HCEC 1CT (cell line): ENCODE data around the gene SLC8B1.

ENCODE experiments used
- DNase-seq: peaks from one replicate; pipeline ENCODE4 v3.0.0-alpha.2; 2017

SLC8B1 gene

DNA sequence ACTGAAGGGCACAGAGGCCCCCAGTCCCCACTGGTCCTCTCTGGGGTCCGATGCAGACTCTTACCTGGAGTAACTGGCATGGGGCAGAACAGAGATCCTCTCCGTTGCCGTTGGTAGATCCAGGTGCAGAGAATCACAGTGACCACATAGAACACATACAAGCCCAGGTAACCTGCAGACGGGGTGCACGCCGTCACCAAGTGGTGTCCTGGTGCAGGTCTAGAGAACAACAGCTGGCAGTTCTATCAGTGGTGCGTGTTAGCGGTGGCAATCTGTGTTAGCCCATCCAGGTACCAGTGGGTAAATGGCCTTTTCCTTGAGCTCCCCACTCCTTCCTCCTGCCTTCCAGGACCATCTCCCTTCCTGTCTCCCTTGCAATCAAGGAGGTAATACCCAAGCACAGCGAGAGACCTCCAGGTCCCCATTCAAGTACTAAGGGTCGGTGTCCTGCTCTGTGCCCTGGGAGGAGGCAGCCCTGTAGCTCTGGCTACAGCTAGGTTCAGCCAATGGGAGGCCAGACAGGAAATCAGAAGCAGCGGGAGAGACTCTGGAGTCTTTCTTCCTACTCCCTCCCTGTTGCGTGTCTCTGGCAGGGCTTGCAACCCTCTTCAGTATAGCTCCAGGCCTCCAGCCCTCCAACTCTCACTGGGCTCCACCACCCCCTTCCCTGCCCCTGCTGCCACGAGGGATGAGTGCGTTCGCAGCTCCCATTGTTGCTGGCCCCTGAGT is 15.8 kb downstream of the SLC8B1 start:
- no peak for DNase-seq

DNA sequence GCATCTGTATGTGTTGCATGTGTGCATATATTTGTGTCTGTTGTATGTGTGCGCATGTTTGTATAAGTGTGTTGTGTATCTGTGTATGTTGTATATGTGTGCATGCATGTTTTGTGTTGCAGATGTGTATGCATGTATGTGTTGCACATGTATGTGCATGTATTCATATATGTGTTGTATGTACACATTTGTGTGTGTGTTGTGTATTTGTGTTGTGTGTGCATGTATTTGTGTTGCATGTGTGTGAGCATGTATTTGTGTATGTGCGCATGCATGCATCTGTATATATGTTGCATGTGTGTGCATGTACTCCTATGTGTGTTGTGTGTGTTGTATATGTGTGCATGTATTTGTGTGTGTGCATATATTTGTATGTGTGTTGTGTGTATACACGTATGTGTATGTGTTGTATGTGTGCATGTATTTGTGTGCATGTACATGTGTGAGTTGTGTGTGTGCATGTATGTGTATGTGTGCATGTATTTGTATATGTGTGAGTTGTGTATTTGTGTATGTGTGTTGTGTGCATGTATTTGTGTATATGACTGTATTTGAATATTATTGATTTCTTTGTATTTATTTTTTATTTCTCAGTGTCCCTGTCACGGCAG is 16.8 kb downstream of the SLC8B1 start:
- no peak for DNase-seq

DNA sequence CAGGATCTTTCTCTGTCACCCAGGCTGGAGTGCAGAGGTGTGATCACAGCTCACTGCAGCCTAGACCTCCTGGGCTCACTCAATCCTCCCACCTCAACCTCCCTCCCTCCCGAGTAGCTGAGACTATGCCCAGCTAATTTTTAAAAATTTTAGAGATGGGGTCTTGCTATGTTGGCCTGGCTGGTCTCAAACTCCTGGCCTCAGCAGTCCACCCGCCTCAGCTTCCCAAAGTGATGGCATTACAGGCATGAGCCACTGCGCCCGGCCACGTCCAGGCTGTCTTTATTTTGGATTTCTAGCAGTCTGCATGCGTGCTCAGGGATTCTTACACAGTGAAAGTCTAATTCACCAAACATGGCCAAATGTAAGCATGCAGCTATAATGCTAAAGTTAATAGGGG is 17.8 kb downstream of the SLC8B1 start:
- DNase-seq = no peak

DNA sequence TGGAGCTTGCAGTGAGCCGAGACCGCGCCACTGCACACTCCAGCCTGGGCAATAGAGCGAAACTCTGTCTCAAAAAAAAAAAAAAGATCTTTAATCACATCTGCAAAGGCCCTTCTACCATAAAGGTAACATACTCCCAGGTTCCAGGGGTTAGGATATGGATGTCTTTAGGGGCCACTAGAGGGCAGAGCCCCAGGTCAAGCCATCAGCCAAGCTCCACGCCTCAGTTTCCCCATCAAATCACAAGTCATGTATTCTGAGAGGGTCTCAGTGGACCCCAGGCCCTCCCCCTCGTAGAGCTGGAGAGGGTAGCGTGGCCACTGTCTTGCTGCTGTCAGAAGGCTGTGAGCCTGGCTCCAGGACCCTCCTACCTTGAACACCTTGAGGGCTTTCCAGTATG is 18.8 kb downstream of the SLC8B1 start:
- no peak for DNase-seq

DNA sequence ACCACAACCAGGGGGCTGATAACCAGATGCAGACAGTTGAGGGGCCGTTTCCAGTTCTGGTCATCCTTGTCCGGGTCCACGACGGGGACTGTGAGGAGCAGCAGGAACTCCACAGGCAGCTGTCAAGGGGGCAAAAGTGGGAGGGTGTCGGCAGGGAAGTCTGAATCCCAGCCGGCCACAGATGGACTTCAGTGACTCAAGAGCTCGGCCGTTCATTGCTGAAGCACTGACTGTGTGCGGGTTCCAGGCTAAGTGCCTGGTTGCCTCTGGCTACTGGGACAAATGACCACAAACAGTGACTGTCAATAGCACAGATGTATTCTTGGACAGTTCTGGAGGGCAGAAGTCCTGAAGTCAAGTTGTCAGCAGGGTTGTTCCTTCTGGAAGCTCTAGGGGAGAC is 19.6 kb downstream of the SLC8B1 start:
- DNase-seq = no peak

DNA sequence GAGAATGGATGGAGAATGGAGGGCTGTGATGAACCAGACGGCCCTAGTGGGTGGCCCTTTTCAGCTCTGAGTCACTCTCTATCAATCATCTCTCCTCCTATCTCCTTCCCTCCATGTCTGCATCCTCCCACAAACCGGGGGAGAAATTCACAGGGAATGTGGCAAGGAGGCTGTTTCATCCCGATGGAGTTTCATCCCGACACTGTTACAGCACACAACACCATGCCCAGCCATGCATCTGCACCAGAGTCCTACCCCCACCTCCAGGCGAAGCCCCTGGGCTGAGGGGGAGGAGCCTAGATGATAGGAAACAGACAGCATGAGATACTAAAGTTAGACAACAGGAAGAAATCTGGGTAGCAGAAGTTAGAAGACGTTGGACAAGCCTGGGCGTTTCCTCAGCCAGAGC is 20.8 kb downstream of the SLC8B1 start:
- DNase-seq = no peak

DNA sequence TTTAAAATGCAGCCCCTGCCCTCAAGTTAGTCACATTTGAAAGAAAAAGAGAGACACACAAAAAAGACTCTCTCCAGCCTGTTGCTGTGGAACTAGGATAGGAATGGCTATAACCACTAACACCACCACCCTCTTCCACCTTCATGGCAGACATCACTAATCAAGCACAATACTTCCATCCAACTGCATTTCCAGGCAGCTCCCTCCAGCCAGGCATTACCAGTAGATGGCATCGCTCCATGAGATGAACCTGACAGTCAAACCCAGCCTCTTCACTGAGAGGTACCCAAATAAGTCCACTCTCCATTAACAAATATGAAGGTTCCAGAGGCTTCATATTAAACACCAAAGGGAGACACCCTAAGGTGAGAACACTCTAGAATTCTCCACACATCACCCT is 24.4 kb downstream of the SLC8B1 start:
- DNase-seq = peak; percentile 32

DNA sequence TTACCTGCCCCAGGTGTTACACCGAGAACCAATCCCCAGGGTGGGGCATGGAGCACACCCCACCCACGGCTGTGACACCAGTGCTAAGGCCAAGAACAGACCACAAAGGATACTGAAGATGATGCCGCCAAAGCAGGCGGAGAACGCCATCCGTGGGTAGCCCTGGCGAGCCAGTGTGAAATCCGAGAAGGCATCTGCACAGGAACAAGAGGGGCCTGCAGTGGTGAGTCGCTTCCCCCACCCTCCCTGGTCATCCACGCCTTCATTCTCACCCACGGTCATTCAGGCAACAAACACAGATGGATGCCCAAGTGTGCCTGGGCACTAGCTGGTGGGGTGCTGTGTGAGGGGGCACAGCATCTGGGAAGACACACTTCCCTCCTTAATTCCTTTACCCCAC is 28.5 kb downstream of the SLC8B1 start:
- no peak for DNase-seq

DNA sequence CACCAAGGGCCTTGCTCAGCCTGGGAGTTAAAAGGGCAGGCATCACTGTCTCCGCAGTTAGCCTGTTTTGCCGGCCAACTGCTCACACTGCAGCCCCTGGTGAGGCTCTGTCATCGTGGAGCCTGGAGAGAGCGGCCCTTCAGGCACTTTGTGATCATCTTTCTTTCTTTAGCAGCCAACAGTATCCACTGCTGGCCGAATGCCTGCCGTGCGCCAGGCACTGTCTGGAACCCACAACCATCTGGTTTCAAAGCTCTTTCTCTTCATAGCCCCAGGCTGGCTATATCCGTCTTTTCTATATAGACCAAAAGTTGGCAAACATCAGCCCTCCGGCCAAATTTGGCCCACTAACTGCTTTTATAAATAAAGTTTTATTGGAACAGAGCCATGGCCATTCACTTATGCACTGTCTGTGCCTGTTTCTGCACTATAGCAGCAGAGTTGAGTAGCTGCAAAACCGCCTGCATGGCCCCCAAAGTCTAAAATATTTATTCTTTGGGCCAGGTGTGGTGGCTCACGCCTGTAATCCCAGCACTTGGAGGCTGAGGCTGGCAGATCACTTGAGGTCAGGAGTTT is 29.5 kb downstream of the SLC8B1 start:
- no peak for DNase-seq

DNA sequence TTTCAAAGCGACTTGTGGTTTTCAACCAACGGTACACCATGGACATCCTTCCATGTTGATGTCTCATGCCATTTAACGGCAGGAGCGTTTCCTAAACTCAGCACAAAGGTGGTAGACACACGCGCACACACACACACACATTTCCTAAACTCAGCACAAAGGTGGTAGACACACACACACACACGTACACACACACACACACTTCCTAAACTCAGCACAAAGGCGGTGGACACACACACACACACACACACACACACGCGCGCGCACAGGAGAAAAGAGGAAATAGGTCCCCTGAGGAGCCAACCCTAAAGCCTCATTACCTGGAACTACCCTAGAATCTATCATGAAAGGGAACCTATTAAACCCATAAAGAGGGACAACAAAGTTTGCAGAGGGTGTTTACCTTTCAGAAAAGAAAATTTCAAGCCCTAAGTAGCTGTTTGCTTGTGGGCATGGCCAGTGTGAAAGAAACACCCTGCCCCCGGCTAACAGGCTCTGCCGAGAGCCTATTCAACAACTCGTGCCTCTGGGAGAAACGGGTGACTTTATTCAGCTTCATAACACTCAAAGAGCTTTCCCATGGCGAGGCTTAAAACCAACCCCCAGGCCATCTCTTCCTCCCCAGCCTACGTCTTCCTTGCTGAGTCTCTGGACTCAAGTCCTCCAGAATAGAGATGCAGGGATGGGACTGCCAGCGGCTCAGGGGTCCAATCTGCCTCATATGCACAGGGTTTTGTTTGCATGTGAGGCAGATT is 31.8 kb downstream of the SLC8B1 start:
- DNase-seq = no peak

DNA sequence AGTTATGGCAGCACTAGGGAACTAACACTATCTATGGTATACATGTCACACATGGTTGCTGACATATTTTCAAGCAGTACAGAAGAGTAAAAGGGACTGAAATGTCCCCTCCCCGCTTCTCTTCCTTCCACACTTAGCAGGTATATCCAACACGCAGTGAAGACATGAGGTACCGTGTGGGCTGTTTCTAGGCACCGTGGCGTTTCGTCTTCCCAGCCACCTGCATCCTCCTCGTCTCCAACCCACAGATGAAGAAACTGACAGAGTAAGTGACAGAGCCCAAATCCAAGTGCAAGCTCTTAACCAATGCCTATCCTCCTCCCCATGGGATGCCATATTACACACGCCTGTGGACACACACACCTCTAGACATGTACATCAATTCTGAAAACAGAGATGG is 32.4 kb downstream of the SLC8B1 start:
- no peak for DNase-seq

DNA sequence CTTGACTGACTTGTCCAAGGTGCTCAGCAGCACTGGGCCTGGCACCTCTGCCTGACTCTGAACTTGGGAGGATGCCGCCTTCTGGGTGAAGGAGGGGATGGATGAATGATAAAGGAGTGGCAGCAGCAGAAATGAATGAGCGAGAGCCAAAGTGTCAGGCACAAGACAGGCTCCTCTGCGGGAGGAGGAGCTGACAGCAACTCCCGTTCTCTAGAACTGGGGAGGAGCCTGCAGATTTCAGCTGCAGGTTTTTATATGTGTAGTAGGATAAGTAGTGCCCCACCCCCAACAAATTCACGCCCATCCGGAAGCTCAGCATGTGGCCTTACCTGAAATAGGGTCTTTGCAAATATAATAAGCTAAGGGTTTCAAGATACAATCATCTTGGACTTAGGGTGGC is 33.1 kb downstream of the SLC8B1 start:
- no peak for DNase-seq

DNA sequence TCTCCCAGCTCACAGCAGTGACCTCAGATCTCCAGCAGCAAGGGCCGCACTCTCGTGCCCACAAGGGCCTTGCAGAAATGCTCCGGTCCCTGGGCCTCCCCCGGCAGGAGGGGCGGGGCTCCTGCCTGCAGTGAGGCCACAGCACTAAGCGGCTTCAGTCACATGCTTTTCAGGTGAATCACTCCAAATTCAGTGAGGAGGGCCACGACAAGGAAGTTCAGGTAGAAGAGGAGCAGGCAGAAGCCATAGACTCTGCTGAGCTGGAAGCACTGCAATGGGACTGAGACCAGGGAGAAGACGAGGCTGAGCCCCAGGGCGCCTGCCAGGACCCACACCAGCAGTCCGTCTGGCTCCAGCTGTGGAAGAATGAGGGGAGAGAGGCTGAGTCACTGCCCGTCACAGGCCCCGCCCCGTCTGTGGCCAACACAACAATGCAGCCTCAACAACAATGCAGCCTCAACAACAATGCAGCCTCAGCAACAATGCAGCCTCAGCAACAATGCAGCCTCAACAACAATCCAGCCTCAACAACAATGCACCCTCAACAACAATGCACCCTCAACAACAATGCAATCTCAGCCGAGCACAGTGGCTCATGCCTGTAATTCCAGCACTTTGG is 35.2 kb downstream of the SLC8B1 start:
- DNase-seq = peak; percentile 89

DNA sequence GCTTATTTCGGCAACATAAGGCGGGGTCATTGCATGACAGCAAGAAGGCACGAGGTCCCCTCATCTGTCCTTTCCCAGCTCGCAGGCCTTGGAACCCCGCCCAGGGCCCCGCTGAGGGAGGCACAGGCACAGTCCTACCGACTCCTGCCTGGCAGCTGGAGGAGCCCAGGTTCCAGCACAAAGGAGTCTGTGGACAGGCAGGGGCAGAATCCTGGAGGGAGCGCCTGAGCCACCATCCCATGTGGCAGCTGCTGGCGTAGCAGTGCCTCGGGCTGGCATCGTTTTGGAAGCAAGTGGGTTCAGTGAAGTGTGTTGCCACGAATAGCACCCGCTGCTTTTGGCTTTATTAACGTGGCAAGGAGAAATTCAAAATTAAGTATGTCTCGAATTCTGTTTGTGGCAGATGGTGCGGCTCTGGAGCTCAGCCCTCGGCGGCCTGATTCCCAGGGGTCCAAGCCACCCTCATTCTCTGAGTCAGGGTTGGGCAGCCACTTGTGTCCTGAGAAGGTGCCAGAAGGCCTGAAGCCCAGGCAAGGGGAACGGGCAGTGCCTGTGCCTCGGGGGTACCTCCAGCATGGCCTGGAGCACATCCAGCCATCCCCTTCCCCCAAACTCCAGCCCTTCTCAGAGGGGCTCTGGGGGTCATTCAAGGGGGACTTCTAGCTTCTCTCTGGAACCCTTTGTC is 35.9 kb downstream of the SLC8B1 start:
- DNase-seq = no peak

DNA sequence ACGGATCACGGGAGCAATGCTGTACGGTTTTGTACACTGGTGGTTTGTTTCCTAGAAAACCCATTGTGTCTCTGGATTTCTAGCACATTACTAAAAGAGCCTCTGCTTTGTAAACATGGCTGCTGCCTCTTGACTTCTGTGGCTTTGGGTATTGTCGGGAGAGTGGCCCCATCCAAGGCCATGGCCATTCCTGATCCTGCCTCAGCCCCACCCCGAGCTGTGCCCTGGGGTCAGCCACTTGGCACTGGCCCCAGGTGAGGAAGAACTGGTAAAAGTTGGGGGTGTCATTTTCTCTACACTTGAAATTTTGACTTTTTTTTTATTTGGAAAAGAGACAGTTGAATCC is 36.5 kb downstream of the SLC8B1 start:
- DNase-seq = no peak

DNA sequence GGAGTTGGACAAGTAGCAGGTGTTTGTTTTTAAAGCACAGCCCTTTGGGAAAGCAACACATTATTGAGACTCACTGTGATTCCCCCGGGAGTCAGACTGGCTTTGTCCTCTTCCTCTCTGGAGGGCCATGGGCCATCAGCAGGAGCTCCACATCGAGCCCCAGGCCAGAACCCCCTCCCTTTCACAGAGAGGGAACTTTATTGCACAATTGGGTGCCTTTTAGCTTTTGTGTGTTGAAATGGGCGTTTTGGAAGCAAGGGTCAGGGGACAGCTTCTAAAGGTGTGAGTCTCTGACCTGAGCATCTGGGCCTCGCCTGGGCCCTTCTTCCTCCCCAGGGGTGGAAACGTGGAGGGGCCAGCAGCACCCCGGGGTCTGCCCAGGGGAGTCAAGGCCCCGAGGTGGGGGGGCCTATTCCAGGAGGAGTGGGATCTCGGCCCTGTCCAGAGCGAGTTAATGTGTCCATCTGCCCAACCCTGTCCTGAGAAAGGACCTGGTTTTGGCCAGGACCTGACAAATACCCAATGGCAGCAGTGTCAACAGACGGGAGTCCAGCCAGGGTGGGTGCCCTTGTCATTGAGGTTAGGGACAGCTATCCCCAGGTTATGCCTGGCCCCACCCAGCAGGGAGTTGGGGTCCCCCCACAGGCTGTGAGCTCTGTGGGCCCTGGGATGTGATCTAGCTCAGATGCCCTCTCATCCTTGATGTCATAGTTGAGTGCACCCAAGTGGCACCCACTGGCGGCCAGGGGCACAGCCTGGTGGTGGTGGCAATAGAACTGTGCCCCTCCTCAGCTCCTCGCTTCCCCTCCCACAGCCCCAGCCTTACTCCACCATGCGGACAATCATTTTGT is 37.1 kb downstream of the SLC8B1 start:
- DNase-seq = no peak

DNA sequence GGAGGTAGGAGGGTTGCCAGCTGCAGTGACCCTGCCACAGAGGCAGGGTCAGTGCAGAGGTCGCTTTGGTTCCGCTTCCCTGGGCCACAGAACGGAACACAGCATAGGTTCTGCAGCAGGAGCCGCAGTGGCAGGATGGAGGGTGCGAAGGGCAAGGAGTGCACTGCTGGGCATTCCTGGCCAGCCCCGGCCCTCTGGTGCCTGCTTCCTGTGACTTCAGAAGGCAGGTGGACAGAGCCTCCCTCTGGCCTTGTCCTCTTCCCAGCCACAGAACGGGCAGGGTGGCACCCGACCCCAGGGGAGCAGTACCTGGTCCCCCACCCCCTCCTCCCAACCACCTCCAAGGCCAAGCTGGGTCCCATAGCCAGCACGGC is 37.7 kb downstream of the SLC8B1 start:
- no peak for DNase-seq

DNA sequence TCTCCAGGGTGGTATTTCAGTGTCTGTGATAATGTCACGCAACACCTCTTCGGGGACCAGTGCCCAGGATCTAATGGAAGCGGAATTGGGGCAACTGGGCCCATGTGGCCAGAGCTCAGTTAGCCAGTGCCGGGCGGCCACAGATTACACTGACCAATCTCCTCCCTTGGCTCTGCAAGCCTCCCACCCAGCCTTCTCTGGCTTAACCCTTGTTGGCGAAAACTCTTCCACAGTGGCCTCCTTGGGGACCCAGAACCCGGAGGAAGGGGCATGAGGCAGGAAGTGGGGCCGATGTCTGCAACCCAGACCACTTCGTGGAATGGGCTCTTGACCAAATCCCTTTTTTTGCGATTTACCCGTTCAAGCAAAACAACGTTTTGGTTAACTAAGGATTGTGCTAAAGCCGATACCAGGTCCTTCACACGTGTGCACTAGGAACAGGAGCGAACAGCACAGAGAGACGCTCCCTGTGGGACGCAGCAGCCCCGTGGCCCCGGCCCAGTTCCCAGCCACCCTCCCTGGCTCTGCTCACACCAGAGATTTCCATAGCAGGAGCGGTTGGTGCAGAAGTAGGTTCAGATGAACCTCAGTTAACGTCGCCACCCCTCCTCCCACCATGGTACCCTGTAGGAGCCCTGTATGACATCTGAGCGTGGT is 38.2 kb downstream of the SLC8B1 start:
- DNase-seq = no peak

DNA sequence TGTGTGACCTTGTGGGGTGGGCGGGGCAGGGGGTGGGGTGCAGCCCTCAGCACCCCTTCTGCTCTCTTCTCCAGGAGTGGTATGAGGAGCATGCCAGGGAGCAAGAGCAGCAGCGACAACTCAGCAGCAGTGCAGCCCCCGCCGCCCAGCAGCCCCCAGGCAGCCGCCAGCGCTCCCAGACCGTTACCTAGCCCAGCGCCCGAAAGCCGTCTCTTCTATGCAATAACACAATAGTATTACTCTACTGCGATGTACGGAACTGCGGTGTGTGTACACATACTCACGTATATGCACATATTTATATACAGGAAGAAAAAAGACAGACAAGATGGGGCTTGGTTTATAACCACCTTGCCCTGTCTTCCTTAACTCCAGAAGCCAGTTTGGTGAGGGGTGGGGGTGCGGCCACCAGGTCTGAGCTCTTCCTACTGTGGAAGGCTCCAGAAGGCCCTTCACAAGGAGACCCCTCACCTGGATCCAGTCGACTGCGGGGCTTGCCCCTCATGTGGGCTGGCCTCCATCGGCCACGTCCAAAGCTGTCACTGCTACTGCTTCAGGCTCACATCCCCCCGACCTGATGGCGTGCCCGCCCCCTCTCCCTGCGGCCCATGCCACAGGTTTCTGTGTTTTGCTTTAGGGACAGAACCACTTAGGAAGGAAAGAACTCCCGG is 38.9 kb downstream of the SLC8B1 start:
- no peak for DNase-seq

DNA sequence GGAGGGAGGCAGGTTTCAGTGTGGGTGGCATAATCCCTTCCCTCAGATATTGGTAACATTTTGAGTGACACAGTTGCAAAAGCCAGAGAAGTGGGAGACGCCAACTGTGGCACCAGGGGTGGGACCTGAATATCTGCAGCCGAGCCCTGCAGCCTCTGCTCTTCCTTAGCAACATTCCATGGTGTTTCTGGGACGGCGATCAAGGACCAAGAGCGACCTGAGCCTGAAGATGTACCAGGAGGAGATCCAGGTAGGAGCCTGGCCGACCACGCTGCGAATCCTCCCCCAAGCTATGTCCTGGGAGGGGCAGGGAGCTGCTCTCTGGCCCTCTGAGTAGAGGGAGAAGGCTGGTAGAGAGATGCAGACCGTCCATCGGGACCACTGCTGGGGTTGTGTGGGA is 41.8 kb downstream of the SLC8B1 start:
- no peak for DNase-seq

DNA sequence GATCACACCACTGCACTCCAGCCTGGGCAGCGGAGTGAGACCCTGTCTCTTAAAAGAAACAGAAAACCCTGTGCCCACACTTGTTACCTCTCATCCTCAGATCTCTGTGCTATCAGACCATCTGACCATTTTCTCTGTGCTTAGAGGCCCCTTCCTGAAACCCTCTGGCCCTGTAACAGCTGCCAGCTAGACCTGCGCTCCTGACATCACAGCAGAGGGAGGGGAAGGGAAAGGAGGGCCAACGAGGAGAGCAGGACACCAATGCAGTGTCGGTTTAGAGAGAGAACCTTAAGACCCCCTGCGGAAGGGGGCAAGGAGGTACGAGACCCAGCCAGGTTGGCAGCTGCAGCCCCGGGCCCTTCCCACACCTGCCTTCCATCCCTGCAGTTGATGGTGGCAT is 42.4 kb downstream of the SLC8B1 start:
- DNase-seq = no peak
